Calu3 (cell line): ENCODE data around the gene BTBD10. TPM values are rescaled to one million over a fixed set of nuclear protein-coding genes. Genes with fewer than 3 reads are reported as not detected.

Experiments
- BruUV-seq: library from RNA; stranded (reverse); fragments of 400-500 nt; replicated peaks from 2 replicates; lab custom pipeline; 2021; lab: Mats Ljungman, UMichigan
- CTCF ChIA-PET: fragments of 300-600 bp; sonication (Branson Sonifier 250); formaldehyde crosslinking; loops from one replicate; lab custom pipeline; 2022; ENCODE audit warnings: antibody characterized with exemption; lab: Charles Lee
- DNase-seq: peaks from one replicate; pipeline ENCODE4 v3.0.0; 2022
- H3K27ac Mint-ChIP-seq: one replicate; pipeline ENCODE4 v1.8.0; 2022; ENCODE audit warnings: mixed read lengths; ENCODE audit not compliant: unreplicated experiment
- H3K27me3 Mint-ChIP-seq: one replicate; pipeline ENCODE4 v1.8.0; 2022; ENCODE audit warnings: mixed read lengths; ENCODE audit not compliant: unreplicated experiment
- H3K36me3 Mint-ChIP-seq: one replicate; pipeline ENCODE4 v1.8.0; 2022; ENCODE audit warnings: mild to moderate bottlenecking, moderate library complexity, mixed read lengths; ENCODE audit not compliant: insufficient read depth, unreplicated experiment
- H3K4me1 Mint-ChIP-seq: one replicate; pipeline ENCODE4 v1.8.0; 2022; ENCODE audit warnings: mild to moderate bottlenecking, low read depth, mixed read lengths; ENCODE audit not compliant: unreplicated experiment
- H3K4me3 Mint-ChIP-seq: one replicate; pipeline ENCODE4 v1.8.0; 2022; ENCODE audit warnings: mild to moderate bottlenecking, low read depth, moderate library complexity, mixed read lengths; ENCODE audit not compliant: unreplicated experiment
- H3K9me3 Mint-ChIP-seq: one replicate; pipeline ENCODE4 v1.8.0; 2022; ENCODE audit warnings: low read depth, mixed read lengths; ENCODE audit not compliant: unreplicated experiment
- CTCF ChIP-seq: fragments of 200-600 bp; IDR thresholded peaks from one replicate; pipeline ENCODE4 v1.8.0; 2022; ENCODE audit warnings: antibody characterized with exemption; ENCODE audit not compliant: unreplicated experiment
- intact Hi-C: fragments of 100-400 bp; cut with micrococcal nuclease; formaldehyde crosslinking; loops from one replicate; pipeline ENCODE4 v1.10.0; 2022; ENCODE audit not compliant: unreplicated experiment
- total RNA-seq: library from RNA; stranded (reverse); gene quantifications from 2 replicates; pipeline ENCODE4 v1.2.3, GENCODE V29; 2022

The BTBD10 gene
- total RNA-seq, 1 experiment from 2014 or later, result 33.3 TPM

- Mint-ChIP-seq H3K4me1 (no peaks in the 10 kb centered on the region), H3K4me3 (no peak overlapping the region), H3K9me3 (no peaks in the 10 kb centered on the region), H3K27ac (no peak overlapping the region), H3K36me3 (peaks cover 10% of the 10 kb centered on the region), H3K27me3 (no peaks in the 10 kb centered on the region)
- no TSS peak for BruUV-seq
- peak; percentile 49 for TF ChIP-seq CTCF
- peak; percentile 32 for DNase-seq
- intact Hi-C loops, result loop anchor here (1.0 kb wide), 1 partner anchor 175 kb away; no protein-coding TSS in a partner anchor
- CTCF ChIA-PET, result interaction anchor here (1.0 to 1.1 kb wide), 2 partner anchors 17 to 175 kb away, joined by 3 to 8 read pairs; no protein-coding TSS in a partner anchor
These were observed 77.9 kb downstream of the BTBD10 start for GRCh38 chr11:13384908-13385640.

GRCh38 chr11:13382751-13383150, 80.3 kb downstream of the BTBD10 start:
- H3K27ac Mint-ChIP-seq, result no peak overlapping the region
- CTCF ChIA-PET, result interaction anchor here (0.6 kb wide), 1 partner anchor 858 kb away, joined by 3 read pairs; no protein-coding TSS in a partner anchor
- BruUV-seq, result no TSS peak
- no peak for DNase-seq
- H3K9me3 Mint-ChIP-seq, result no peaks in the 10 kb centered on the region
- H3K4me1 Mint-ChIP-seq, result no peaks in the 10 kb centered on the region
- no peak for TF ChIP-seq CTCF
- H3K36me3 Mint-ChIP-seq, result peaks cover 6% of the 10 kb centered on the region
- intact Hi-C loops, result no loop called here
- no peaks in the 10 kb centered on the region for H3K27me3 Mint-ChIP-seq
- no peak overlapping the region for H3K4me3 Mint-ChIP-seq

GRCh38 chr11:13380731-13381130, 82.3 kb downstream of the BTBD10 start:
- H3K27me3 Mint-ChIP-seq, result no peaks in the 10 kb centered on the region
- no peak overlapping the region for H3K27ac Mint-ChIP-seq
- H3K4me3 Mint-ChIP-seq, result no peak overlapping the region
- no peaks in the 10 kb centered on the region for H3K36me3 Mint-ChIP-seq
- CTCF ChIA-PET, result no interaction called here
- BruUV-seq, result no TSS peak
- TF ChIP-seq CTCF, result no peak
- no peak for DNase-seq
- intact Hi-C loops, result no loop called here
- H3K9me3 Mint-ChIP-seq, result no peaks in the 10 kb centered on the region
- no peaks in the 10 kb centered on the region for H3K4me1 Mint-ChIP-seq

- H3K9me3 Mint-ChIP-seq, result no peaks in the 10 kb centered on the region
- H3K27me3 Mint-ChIP-seq, result no peaks in the 10 kb centered on the region
- TF ChIP-seq CTCF, result no peak
- intact Hi-C loops, result no loop called here
- CTCF ChIA-PET, result no interaction called here
- DNase-seq, result no peak
- no peak overlapping the region for H3K27ac Mint-ChIP-seq
- H3K36me3 Mint-ChIP-seq, result no peaks in the 10 kb centered on the region
- no TSS peak for BruUV-seq
- H3K4me1 Mint-ChIP-seq, result no peaks in the 10 kb centered on the region
- no peak overlapping the region for H3K4me3 Mint-ChIP-seq
These were observed 84.7 kb downstream of the BTBD10 start for GRCh38 chr11:13378316-13378715.
